HG03460 (cell line): ENCODE data around the gene CALCR.
"Not testable (repeated sequence)": the region's sequence is repeated elsewhere in the genome, so short reads cannot be mapped to it uniquely, and the experiment has no call there.

ENCODE experiments used
- ATAC-seq: cut with Tn5 transposase; IDR thresholded peaks from one replicate; pipeline ENCODE4 v1.9.1; 2021; ENCODE audit not compliant: unreplicated experiment

Gene CALCR

DNA sequence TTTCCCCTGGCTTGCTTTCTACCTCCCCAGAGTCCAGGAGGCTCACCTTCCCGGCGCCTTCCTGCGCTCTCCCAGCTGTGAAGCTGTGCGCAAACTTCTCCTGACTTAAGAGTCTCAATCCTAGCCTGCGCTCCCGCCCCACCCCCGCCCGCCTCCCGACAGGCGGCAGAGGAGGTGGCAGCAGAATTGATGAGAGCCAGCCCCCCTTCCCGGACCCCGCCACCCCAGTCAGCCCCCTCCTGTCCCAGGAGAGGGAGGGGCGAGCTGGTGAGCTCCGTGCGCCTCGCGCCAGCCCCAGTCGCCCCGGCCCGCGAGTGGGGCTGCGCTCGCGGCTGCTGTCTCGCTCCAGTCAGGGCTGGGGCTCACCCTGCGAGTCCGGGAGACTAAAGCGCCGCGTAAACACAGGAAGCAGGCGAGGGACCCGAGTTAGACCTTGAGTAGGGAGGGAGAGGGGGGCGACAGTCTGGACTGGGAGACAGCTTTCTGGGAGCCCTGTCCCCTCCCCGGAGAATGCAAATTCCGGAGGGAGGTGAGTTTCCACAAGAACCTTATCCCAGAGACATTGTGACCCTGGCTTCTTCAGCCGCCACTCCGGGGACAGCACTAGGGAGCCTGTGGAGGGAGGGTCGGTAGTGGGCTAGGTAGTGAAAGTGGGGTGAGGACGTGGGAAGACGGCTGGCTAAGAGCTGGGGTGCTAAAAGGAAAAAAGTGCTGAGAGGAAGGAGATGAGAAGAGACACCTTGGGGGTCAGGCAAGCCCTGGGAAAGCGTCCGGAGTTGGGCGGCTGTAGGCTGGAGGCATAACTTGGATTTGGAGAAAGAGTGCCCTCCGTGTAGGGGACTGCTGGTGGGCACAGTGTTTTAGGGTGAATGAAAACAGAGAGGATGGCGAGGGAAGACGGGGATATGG, at the start of gene CALCR:
CALCR (minus strand) TSS at position 79 of the 909 bp plus-strand sequence. CDS start 87,743 bp downstream, outside the sequence.
- no peak for ATAC-seq

DNA sequence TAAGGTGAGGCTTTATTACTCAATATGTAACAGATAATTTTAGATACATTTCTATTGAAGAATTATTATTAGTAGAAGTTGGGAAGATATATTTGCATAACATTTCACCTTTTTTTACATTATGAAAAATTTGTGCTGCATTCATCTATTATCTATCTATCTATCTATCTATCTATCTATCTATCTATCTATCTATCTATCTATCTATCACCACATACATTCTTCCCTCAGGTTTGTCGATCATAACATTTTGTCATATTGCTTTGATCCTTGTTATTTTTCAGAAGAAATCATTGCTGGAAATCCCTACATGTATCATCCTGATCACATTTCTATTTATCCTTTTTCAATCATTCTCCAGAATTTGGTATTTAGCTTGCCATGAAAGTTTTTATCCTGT, 49.3 kb upstream of the CALCR start:
- no peak for ATAC-seq

DNA sequence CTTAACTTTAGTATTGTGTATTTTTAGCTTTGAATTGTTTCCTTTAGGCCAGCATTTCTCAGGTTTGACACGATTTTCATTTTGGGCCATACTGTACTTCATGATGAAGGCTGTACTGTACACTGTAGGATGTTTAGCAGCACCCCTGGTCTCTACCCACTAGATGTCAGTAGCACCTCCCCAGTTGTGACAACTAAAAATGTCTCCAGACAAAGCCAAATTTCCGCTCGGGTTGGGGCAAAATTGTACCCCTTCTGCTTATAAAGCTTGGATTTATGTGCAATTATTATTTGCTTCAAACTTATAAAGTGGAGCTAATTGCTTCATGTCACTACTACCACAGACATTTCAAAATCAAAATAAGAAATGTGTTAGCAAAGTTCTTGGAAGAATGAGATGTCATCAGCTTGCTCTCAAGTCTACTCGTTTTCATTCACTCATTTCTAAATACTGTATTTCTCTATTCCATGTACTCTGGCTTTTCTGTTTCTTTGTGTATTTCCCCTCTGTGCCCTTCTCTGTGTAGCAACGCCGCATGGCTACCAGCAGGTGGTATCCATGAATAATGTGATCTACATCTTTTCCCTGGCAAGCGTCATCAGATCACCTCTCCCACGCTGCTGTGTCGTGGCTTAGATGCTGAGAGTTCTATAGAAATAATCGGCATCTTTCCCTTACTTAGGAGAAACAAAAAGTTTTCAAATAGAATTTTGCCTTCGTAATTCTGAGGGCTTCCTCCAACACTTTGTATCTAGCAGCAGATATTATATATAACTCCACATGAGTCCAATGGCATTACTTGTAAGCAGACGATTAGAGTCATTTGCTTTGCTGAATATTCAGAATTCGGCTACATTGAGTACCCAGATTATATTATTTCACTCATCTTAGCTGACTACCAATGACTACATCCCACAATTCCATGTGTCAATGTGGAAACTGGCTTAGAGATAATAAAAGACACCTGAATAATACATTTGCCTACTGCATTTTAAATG, 47.8 kb upstream of the CALCR start:
- no peak for ATAC-seq

DNA sequence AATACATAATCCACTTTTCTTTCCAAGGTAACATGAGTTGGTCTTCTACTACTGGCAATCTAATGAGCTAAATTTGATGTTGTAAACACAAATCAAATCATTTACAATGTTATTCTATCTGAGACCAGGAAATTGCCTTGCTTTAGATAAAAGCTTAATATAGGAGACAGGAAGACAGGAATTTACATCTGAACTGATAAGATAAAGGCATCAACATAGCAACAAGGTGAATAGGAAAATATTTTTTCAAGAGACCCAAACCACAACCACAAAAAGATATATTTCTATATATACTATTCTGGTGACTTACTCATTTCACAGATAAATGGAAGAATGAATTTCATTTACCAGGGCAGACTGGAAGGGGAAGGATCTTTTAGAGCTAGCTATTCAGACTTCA, 46.3 kb upstream of the CALCR start:
- ATAC-seq: no peak

DNA sequence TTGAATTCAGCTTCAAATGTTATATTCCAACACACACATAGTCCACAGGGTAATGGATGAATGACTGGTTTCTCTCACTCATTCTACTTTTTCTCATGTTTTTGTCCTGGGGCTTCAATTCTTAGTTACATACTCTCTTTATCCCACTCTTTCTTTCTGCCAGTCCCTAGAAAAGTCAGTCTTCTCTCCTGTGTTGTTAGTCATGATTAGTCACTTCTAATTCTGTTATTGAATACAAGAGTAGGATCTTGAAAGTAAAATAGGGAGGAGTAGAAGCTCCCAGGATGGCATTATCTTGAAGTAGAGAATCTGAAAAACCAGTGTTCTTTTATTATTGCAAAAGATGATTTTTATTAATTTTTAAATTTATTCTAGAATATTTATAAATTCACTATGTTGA, 45.5 kb upstream of the CALCR start:
- ATAC-seq: no peak

DNA sequence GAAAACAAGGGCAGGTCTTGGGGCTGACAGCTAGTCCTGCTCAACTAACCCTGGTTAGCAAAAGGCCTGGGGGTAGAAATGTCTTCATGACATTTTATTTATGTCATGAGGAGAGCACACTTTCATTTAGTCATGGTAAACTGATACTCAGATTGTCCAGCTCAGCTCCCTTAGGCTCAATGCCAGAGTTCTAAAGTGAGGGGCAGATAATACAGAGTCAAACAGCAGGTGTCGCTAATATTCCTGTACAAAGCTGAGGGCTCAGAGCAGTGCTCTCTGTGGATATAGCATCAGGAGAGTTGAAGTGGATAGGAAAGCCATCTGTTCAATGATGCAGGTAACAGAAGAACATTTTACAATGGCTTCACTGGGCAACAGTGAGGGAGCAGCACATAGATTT, 26.8 kb upstream of the CALCR start:
- ATAC-seq: no peak

DNA sequence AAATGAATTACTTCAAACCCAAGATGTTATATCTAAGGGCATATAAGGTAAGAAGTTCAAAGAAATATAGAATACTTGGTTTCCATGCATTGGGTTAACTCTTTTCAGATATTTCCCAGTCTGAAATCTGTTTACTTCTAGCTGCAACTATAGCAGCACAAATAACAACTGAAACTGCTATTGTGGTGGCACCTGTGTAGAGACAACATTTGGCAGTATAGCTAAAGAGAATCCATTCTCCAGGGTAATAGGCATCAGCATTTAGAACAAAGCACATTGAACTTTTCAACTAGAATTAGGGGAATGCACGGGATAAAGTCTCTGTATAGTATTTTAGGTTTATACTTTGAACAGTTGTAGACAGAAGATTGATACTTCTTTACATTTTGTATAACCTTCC, 19.7 kb upstream of the CALCR start:
- ATAC-seq: no peak

DNA sequence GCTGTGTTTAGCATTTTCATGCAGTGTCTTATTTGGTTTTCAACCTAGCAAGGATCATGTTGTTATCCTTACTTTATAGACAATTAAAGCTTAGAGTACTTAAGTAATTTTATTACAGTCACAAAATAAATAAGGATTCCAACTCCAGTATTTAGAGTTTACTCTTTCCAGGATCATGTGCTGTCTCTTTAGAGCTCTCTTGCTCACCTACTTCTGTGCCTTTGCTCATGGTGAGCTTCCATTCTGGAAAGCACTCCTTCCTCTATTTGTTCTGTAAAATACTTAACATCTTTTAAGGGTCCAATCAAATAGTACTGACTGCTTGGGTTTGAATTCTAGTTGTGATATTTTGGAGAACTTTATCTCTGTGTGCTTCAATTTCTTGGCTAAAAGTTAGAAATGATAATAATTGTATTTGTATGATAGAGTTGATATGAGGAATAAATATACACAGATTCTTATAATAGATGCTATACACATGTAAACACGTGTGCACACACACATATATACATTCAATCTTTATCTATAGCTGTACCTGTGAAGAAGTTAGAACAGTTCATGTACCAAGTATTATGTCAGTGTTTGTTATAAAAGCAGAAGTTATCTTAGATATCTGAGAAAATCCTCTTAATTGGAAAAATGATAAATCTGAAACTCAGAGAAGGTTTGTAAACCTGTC, 18.2 kb upstream of the CALCR start:
- ATAC-seq: no peak

DNA sequence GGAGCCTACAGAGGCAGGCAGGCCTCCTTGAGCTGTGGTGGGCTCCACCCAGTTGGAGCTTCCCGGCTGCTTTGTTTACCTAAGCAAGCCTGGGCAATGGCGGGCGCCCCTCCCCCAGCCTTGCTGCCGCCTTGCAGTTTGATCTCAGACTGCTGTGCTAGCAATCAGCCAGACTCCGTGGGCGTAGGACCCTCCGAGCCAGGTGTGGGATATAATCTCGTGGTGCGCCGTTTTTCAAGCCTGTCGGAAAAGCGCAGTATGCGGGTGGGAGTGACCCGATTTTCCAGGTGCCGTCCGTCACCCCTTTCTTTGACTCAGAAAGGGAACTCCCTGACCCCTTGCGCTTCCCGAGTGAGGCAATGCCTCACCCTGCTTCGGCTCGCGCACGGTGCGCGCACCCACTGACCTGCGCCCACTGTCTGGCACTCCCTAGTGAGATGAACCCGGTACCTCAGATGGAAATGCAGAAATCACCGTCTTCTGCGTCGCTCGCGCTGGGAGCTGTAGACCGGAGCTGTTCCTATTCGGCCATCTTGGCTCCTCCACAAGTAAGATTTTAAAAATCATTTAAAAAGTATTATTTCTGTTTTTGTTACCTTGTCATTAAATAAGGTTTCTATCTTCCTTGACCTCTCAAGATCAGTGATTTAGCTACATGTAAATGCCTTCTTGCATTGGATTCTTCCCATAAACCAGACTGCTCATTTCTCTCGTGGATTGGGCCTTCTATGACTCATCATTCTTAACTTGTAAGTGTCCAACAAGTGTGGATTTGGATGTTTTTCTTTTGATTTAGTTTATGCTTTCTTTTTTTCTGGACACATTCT, 16.9 kb upstream of the CALCR start:
- ATAC-seq: not testable (repeated sequence)

DNA sequence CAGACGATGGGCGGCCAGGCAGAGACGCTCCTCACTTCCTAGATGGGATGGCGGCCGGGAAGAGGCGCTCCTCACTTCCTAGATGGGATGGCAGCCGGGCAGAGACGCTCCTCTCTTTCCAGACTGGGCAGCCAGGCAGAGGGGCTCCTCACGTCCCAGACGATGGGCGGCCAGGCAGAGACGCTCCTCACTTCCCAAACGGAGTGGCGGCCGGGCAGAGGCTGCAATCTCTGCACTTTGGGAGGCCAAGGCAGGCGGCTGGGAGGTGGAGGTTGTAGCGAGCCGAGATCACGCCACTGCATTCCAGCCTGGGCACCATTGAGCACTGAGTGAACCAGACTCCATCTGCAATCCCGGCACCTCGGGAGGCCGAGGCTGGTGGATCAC, 11.9 kb upstream of the CALCR start:
- not testable (repeated sequence) for ATAC-seq

DNA sequence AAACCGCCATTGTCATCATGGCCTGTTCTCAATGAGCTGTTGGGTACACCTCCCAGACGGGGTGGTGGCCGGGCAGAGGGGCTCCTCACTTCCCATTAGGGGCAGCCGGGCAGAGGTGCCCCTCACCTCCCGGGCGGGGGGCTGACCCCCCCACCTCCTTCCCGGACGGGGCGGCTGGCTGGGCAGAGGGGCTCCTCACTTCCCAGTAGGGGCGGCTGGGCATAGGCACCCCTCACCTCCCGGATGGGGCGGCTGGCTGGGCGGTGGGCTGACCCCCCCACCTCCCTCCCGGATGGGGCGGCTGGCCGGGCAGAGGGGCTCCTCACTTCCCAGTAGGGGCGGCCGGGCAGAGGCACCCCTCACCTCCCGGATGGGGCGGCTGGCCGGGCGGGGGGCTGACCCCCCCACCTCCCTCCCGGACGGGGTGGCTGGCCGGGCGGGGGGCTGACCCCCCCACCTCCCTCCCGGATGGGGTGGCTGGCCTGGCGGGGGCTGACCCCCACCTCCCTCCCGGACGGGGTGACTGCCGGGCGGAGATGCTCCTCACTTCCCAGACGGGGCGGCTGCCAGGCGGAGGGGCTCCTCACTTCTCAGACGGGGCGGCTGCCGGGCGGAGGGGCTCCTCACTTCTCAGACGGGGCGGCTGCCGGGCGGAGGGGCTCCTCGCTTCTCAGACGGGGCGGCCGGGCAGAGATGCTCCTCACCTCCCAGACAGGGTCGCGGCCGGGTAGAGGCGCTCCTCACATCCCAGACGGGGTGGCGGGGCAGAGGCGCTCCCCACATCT, 11.4 kb upstream of the CALCR start:
- ATAC-seq: not testable (repeated sequence)

DNA sequence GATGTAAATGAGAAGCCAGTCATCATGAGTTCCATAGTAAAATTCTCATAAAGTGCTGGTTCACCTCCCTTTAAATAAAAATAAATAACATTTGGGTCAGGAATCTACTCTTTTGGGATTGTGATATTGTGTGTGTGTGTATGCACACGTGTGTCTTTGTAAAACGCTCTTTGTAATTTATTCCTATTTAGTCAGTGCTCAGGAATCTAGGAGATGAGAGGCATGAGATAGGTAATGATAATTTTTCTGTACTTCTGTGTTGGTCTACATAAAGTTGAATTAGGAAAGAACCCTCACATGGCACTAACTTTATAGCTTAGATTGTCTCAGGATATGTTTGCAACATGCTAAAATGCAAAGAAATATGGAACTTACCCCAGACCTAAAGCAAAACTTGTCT, 4.9 kb upstream of the CALCR start:
- ATAC-seq: no peak

DNA sequence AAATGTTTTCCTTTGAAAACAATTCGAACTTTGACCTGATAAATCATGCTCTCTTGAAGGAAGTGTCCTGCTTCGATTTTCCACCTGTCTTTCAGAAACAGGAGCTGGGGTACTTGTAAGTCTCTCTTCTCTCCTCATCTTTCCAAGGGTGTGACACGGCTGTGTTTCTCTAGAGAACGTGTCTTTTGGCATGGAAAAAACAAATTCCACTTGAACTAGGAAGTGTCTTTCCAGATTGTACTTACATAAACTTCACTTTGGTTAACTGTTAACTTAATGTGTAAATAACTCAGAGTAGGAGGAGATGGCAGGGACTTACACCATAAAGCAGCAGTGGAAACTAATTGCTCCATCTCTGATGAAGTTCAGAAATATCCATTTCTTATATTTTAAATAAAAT, 4.2 kb upstream of the CALCR start:
- no peak for ATAC-seq

DNA sequence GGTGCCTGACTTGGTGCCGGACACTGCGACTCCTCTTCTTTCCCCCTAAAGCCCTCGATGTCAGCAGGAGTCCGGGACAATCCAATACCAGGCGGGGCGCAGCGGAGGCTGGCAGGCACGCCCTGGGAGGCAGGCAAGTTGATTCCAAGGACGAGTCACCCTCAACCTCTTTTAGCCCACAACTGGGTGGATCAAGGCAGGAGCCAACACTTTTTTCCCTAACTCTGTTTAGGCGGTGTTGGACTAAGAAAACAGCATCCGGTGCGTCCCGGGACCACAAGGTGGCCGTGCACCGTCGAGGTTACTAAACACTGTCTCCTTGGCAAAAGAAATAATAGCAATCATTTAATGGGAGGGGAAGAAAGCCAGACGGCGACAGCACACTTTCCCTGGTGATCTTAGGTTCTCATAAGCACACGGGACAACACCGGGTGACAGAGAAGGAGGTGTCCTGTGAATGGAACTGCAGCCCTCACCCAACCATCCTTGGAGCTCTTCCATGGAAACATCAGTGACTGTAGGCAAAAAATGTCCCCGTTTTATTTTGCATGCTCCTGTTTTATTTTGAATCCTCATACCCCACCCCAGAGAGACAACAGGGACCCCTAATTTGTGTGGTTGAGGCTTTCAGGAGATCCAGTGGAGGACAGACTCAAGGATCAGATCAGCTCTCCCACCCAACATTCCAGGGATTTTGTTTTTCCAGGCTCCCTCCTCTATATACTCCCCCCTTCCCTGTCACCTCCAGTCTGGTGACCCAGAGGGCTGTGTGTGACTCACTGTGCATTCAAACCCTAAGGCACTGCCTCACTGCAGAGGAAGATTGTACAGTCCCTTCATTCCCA, 1.3 kb upstream of the CALCR start:
- ATAC-seq: no peak

DNA sequence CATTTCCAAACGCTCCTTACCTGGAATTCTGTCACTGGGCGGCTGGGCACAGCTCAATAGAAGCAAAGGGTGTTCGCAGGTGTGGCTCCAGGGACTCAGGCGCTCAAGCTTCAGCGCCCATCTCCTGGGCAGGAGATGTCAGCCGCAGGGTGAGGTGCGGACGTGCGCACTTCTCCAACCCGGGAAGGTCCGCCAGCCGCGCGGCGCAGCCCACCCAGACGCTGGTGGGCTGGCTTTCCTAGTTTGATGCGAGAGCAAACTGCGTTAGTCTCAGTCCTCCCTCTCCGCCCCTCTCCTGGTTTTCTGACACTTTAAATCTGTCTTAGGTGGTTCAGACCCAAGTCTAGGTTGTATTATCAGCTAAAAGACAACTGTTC, 267 bp downstream of the CALCR start:
- ATAC-seq: no peak

DNA sequence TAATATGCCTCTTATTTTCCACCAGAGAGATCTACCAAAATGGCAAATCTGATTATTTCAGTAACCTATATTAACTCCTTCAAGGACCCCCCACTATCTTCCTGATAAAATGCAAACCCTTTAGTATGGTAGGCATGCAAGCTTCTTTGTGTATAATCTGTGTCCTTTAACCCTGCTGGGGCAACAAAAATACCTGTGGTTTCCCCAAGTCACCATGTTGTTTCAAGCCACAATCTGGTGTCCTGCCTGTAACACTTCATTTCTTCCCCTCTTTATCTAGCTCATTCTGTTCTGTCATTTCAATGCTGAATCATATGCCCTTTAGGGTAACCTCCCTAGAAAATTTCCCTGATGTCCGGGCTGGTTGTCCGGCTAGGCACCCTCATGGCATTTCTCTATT, 5.3 kb downstream of the CALCR start:
- ATAC-seq: no peak

DNA sequence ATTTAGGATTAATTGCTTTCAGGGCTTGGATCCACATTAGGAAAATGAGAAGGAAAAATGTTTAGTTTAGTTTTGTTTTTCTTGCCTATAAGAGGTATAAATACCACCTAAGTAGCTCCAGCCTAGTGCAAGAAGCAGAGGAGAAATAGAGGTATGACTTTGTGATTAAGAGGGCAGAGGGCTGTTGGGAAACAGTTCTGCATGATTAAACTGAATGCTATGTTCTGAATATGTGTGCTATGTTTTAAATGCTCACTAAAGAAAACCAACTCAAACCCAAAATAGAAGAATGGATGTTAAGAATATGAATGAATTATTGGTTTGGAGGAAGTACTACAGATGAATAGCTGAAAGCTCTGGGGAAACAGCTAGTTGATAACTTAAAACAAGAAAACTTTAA, 7.6 kb downstream of the CALCR start:
- no peak for ATAC-seq

DNA sequence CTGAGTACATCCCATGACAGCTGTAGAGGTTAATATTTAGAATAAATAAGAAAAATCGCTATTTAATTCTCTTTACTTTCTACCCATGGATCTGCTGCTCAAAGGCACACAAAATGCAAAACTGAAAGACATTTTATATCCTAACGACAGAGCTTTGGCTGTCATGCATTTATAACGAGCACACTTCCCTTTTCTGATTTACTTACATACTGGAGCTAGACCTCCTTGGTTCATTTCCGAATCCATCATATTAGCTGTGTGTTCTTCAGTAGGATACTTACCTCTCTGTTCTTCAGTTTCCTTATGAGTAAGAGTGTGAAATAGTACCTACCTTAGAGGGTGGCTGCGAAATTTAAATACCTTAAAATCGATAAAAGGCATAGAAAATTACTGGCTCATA, 10.9 kb downstream of the CALCR start:
- no peak for ATAC-seq

DNA sequence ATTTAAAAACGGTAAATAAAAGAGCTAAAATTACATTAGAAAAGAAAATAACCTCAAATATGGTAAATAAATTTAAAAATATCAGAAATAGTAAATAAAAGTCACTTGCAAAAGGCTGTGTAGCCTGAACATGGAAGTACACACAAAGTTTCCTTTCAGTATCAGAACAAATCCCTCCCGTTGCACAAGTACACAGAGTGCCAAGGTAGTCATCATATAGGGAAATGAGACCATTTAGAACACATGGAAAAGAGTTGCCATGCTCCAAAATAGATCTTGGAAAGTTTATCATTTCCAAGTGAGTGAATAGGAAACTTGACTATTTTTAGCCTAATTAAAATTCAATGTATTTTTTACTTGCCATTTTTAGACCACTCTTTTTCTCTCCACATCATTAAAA, 11.6 kb downstream of the CALCR start:
- ATAC-seq: no peak
